Hepatocyte (in vitro differentiated cells): ENCODE results near the gene RELA. TPM values are rescaled to one million over a fixed set of nuclear protein-coding genes. Genes with fewer than 3 reads are reported as not detected.

ENCODE experiments used
- DNase-seq: peaks from one replicate; pipeline ENCODE4 v3.0.0-alpha.2; 2016; ENCODE audit warnings: low spot score
- H2AFZ ChIP-seq: fragments of 200-600 bp; sonication (generic); 2 replicates; pipeline ENCODE4 v1.6.0; 2016; ENCODE audit warnings: antibody characterized with exemption, mild to moderate bottlenecking
- H3K27ac ChIP-seq: fragments of 200-600 bp; sonication (generic); 2 replicates; pipeline ENCODE4 v1.5.1; 2016; ENCODE audit warnings: mild to moderate bottlenecking
- H3K27me3 ChIP-seq: fragments of 200-600 bp; sonication (generic); 2 replicates; pipeline ENCODE4 v1.6.1; 2016
- H3K36me3 ChIP-seq: fragments of 200-600 bp; sonication (generic); replicated peaks from 2 replicates; pipeline ENCODE4 v1.5.1; 2016; ENCODE audit warnings: low read depth; ENCODE audit not compliant: insufficient read depth
- H3K4me1 ChIP-seq: fragments of 200-600 bp; sonication (generic); 2 replicates; pipeline ENCODE4 v1.5.1; 2016; ENCODE audit warnings: mild to moderate bottlenecking, moderate library complexity; ENCODE audit not compliant: insufficient read depth
- H3K4me2 ChIP-seq: fragments of 200-600 bp; sonication (generic); 2 replicates; pipeline ENCODE4 v1.6.0; 2016
- H3K4me3 ChIP-seq: fragments of 200-600 bp; sonication (generic); 2 replicates; pipeline ENCODE4 v1.5.1; 2016; ENCODE audit warnings: mild to moderate bottlenecking
- H3K79me2 ChIP-seq: fragments of 200-600 bp; sonication (generic); 2 replicates; pipeline ENCODE4 v1.6.0; 2017; ENCODE audit warnings: mild to moderate bottlenecking
- H3K9me2 ChIP-seq: fragments of 200-600 bp; sonication (generic); replicated peaks from 2 replicates; pipeline ENCODE4 v1.6.0; 2017; ENCODE audit warnings: mild to moderate bottlenecking; ENCODE audit not compliant: insufficient read depth
- H3K9me3 ChIP-seq: fragments of 200-600 bp; sonication (generic); 2 replicates; pipeline ENCODE4 v1.5.1; 2016; ENCODE audit warnings: low read depth, mild to moderate bottlenecking
- H4K20me1 ChIP-seq: fragments of 200-600 bp; sonication (generic); 2 replicates; pipeline ENCODE4 v1.6.0; 2016; ENCODE audit warnings: mild to moderate bottlenecking; ENCODE audit not compliant: insufficient read depth, poor library complexity, severe bottlenecking
- EZH2 ChIP-seq: fragments of 200-600 bp; sonication (generic); IDR thresholded peaks from 2 replicates; pipeline ENCODE4 v1.6.1; 2016; ENCODE audit warnings: antibody characterized with exemption, mild to moderate bottlenecking, borderline replicate concordance
- EZH2phosphoT487 ChIP-seq: fragments of 200-600 bp; sonication (generic); IDR thresholded peaks from one replicate; pipeline ENCODE4 v1.6.1; 2018; ENCODE audit warnings: antibody characterized with exemption, mild to moderate bottlenecking, low read depth, moderate library complexity; ENCODE audit not compliant: unreplicated experiment, severe bottlenecking
- WGBS: methylation state at CpG from one replicate; pipeline ENCODE4 v1.1.6; 2016; ENCODE audit warnings: low lambda C conversion rate; ENCODE audit errors: missing lambda C conversion rate; 5-methylcytosine and 5-hydroxymethylcytosine counted together
- polyA plus RNA-seq: library from polyadenylated mRNA; unstranded; fragments of >200 nt; fragmentation: Nextera tagmentation; extraction: Ambion mirVana; gene quantifications from 2 replicates; pipeline ENCODE4 v1.2.1, GENCODE V29; 2016
- total RNA-seq: library from RNA; depleted of rRNA; stranded (reverse); fragments of >200 nt; gene quantifications from 2 replicates; pipeline ENCODE4 v1.2.3, GENCODE V29; 2014
- TF ChIP-seq, protein P1 (sequence below): fragments of 200-600 bp; sonication (generic); IDR thresholded peaks from 2 replicates; pipeline ENCODE4 v1.5.1; 2016; ENCODE audit warnings: antibody characterized with exemption, mild to moderate bottlenecking; ENCODE audit not compliant: poor library complexity

RELA gene
- total and polyA plus RNA-seq, 2 experiments from 2014 or later, result 32.7 to 68.7 TPM

DNA sequence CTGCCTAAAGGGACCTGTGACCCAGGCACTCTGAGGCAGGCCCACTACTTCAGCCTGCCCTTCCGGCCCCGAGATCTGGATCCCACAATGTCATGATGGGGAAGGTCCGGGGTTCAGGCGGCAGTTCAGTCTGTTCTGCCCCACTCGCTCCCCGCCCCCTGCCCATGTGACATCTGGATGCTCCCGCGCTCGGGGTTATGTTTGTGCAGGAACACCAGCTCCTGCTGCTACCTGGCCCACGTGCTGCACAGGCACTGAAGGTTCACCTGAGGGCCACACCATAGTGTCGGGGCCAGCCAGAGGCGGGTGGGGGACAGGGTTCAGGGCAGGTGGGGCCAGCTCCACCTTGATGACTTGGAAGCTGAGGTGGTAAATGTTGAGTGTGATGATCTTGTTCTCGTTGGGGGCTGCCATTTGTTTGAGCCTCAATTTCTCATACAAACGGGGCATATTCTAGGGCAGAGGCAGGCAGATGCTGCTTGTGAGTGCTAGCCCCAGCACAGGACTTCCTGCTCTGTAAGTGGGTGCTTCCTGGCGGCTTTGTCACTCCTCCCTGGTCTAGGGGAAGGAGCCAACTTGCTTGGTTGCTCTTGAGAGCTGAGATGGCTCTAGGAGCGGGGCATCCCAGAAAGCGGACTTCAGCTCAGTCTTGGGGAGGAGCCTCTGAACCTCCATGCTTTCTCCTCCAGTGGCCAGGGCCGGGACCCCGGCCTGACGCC is 29.2 kb downstream of the RELA start:
- 94% methylated on average over 20 of the region's 20 CpGs for WGBS
- H3K27me3 ChIP-seq, result no peaks in the 10 kb centered on the region
- no peak overlapping the region for H3K4me2 ChIP-seq
- H3K4me3 ChIP-seq, result no peak overlapping the region
- H2AFZ ChIP-seq, result no peak overlapping the region
- no peaks in the 10 kb centered on the region for H4K20me1 ChIP-seq
- H3K36me3 ChIP-seq, result no peaks in the 10 kb centered on the region
- DNase-seq, result no peak
- H3K79me2 ChIP-seq, result no peaks in the 10 kb centered on the region
- no peaks in the 10 kb centered on the region for H3K9me3 ChIP-seq
- H3K9me2 ChIP-seq, result no peaks in the 10 kb centered on the region
- H3K4me1 ChIP-seq, result no peaks in the 10 kb centered on the region
- no peak overlapping the region for H3K27ac ChIP-seq
- TF ChIP-seq, protein P1, sequence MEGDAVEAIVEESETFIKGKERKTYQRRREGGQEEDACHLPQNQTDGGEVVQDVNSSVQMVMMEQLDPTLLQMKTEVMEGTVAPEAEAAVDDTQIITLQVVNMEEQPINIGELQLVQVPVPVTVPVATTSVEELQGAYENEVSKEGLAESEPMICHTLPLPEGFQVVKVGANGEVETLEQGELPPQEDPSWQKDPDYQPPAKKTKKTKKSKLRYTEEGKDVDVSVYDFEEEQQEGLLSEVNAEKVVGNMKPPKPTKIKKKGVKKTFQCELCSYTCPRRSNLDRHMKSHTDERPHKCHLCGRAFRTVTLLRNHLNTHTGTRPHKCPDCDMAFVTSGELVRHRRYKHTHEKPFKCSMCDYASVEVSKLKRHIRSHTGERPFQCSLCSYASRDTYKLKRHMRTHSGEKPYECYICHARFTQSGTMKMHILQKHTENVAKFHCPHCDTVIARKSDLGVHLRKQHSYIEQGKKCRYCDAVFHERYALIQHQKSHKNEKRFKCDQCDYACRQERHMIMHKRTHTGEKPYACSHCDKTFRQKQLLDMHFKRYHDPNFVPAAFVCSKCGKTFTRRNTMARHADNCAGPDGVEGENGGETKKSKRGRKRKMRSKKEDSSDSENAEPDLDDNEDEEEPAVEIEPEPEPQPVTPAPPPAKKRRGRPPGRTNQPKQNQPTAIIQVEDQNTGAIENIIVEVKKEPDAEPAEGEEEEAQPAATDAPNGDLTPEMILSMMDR, result no peak
- no peak for TF ChIP-seq EZH2
- TF ChIP-seq EZH2phosphoT487, result no peak

DNA sequence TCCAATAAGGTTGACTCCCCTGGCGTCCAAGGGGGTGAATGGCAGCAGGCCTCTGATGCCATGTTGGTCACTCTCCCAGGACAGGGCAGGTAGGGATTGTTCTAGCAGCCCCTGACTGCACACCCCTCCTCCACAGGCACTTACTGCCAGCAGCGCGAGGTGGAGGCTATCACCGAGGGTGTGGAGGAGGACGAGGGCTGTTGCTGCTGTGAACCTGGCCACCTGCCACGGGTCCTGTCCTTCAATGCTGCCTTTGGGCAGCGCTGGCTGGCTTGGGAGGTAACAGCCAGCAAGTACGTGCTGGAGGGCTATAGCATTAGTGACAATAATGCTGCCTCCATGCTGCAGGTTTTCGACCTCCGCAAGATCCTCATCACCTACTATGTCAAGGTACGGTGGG is 32.5 kb downstream of the RELA start:
- Histone ChIP-seq H2AFZ (no peak overlapping the region), H3K4me2 (no peak overlapping the region), H3K4me3 (no peak overlapping the region), H3K9me3 (no peaks in the 10 kb centered on the region), H3K4me1 (no peaks in the 10 kb centered on the region), H4K20me1 (no peaks in the 10 kb centered on the region), H3K9me2 (no peaks in the 10 kb centered on the region), H3K79me2 (no peaks in the 10 kb centered on the region), H3K36me3 (no peaks in the 10 kb centered on the region), H3K27me3 (no peaks in the 10 kb centered on the region), H3K27ac (no peak overlapping the region)
- DNase-seq, result no peak
- TF ChIP-seq EZH2 (no peak), EZH2phosphoT487 (no peak)
- TF ChIP-seq, protein P1, result no peak
- 94% methylated on average over 10 of the region's 11 CpGs for WGBS

DNA sequence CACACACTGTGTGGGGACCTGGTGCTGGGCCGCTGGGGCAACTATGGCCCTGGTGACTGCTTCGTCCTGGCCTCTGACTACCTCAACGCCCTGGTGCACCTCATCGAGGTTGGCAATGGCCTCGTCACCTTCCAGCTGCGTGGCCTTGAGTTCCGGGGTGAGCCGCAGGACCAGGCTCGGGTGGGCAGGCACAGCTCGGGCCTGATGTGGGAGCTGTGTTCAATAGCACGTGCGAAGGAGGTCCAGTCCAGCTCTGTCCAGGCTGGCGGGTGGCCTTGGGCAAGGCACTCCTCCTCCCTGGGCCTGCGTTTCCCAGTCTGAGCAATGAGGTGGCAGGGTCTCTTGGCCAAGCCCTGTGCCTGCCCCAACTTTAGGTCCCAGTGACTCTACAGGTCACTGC is 33.1 kb downstream of the RELA start:
- no peaks in the 10 kb centered on the region for H3K4me1 ChIP-seq
- TF ChIP-seq EZH2phosphoT487, result no peak
- no peak for TF ChIP-seq EZH2
- TF ChIP-seq, protein P1, result no peak
- H3K27me3 ChIP-seq, result no peaks in the 10 kb centered on the region
- no peak overlapping the region for H3K4me3 ChIP-seq
- H3K79me2 ChIP-seq, result no peaks in the 10 kb centered on the region
- no peak for DNase-seq
- H4K20me1 ChIP-seq, result no peaks in the 10 kb centered on the region
- no peak overlapping the region for H3K27ac ChIP-seq
- no peaks in the 10 kb centered on the region for H3K9me3 ChIP-seq
- no peak overlapping the region for H2AFZ ChIP-seq
- no peaks in the 10 kb centered on the region for H3K36me3 ChIP-seq
- no peak overlapping the region for H3K4me2 ChIP-seq
- no peaks in the 10 kb centered on the region for H3K9me2 ChIP-seq
- 97% methylated on average over 14 of the region's 14 CpGs for WGBS

DNA sequence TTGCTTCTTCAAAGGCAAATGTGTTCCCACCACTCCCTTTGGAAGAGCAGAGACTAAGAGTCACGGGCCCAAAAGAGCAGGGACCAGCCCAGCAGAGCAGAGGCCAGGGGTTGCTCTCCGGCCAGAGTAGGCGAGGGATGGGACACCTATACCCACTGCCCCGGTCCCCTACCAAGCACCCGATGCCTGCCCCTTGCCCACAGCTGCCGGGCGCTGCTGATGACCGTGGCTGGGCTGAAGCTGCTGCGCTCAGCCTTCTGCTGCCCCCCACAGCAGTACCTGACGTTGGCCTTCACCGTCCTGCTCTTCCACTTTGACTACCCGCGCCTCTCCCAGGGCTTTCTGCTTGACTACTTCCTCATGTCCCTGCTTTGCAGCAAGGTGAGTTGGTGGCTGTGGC is 35.5 kb downstream of the RELA start:
- no peak overlapping the region for H3K4me3 ChIP-seq
- 97% methylated on average over 13 of the region's 13 CpGs for WGBS
- no peaks in the 10 kb centered on the region for H3K4me1 ChIP-seq
- H4K20me1 ChIP-seq, result no peaks in the 10 kb centered on the region
- no peaks in the 10 kb centered on the region for H3K79me2 ChIP-seq
- H3K36me3 ChIP-seq, result no peaks in the 10 kb centered on the region
- no peak overlapping the region for H3K27ac ChIP-seq
- no peaks in the 10 kb centered on the region for H3K27me3 ChIP-seq
- TF ChIP-seq, protein P1, result no peak
- TF ChIP-seq EZH2phosphoT487 (no peak), EZH2 (no peak)
- no peaks in the 10 kb centered on the region for H3K9me3 ChIP-seq
- DNase-seq, result no peak
- no peak overlapping the region for H2AFZ ChIP-seq
- no peak overlapping the region for H3K4me2 ChIP-seq
- H3K9me2 ChIP-seq, result no peaks in the 10 kb centered on the region
